GM12878 (cell line): Measurements from ENCODE around the gene SHISA7. TPM values are rescaled to one million over a fixed set of nuclear protein-coding genes. Genes with fewer than 3 reads are reported as not detected.

Experiments
- ATAC-seq: fragments of 200-7000 bp; cut with Tn5 transposase; 3 replicates; pipeline ENCODE4 v1.9.1; 2020; ENCODE audit warnings: mild to moderate bottlenecking, moderate library complexity
- BruUV-seq: library from RNA; stranded (reverse); fragments of 400-500 nt; replicated peaks from 2 replicates; lab custom pipeline; 2021; lab: Mats Ljungman, UMichigan
- CTCF ChIA-PET: fragments of 300-600 bp; sonication (Branson Sonifier 250); formaldehyde crosslinking; extraction: SDS; loops from one replicate; lab custom pipeline; 2021; ENCODE audit warnings: inconsistent platforms; lab: Yijun Ruan, JAX
- POLR2A ChIA-PET: fragments of 350-600 bp; formaldehyde crosslinking; extraction: SDS; loops from one replicate; lab custom pipeline; 2021; ENCODE audit warnings: inconsistent platforms; lab: Charles Lee
- RAD21 ChIA-PET: fragments of 300-600 bp; sonication (Branson Sonifier 250); formaldehyde crosslinking; loops from one replicate; lab custom pipeline; 2023; ENCODE audit warnings: antibody characterized with exemption; ENCODE audit not compliant: unreplicated experiment; lab: Charles Lee
- SMC1A ChIA-PET: fragments of 300-600 bp; sonication (Branson Sonifier 250); formaldehyde crosslinking; loops from one replicate; lab custom pipeline; 2023; ENCODE audit not compliant: unreplicated experiment, uncharacterized antibody; lab: Charles Lee
- DNase-seq: peaks from one replicate; pipeline ENCODE4 v3.0.0-alpha.2; 2011; ENCODE audit warnings: low read depth, low spot score
- FAIRE-seq: peaks from 3 replicates; lab custom pipeline; 2011; peaks lifted over from hg19 to GRCh38; lab: Jason Lieb, UNC
- H2AFZ ChIP-seq: 2 replicates; pipeline ENCODE4 v1.6.0; 2011; ENCODE audit warnings: low read depth, low read length, control low read depth; ENCODE audit not compliant: control insufficient read depth
- H3K27ac ChIP-seq: 2 replicates; pipeline ENCODE4 v1.5.1; 2011; ENCODE audit warnings: control low read depth; ENCODE audit not compliant: control insufficient read depth, insufficient read depth
- H3K27me3 ChIP-seq, 2 experiments: replicated peaks in 1 of 2; 2 replicates each; pipeline versions ENCODE4 v1.6.0 to v1.6.1; 2011; ENCODE audit warnings: low read length in 1 of 2; ENCODE audit not compliant: control insufficient read depth in 2 of 2, insufficient read depth in 2 of 2
- H3K36me3 ChIP-seq, 2 experiments: 2 replicates each; pipeline ENCODE4 v1.5.1; 2011; ENCODE audit warnings: low read length in 1 of 2; ENCODE audit not compliant: control insufficient read depth in 2 of 2, insufficient read depth in 2 of 2
- H3K4me1 ChIP-seq: 2 replicates; pipeline ENCODE4 v1.6.1; 2011; ENCODE audit warnings: mild to moderate bottlenecking, low read length, moderate library complexity, mixed read lengths; ENCODE audit not compliant: control insufficient read depth, insufficient read depth
- H3K4me2 ChIP-seq: 2 replicates; pipeline ENCODE4 v1.6.0; 2011; ENCODE audit warnings: control low read depth; ENCODE audit not compliant: control insufficient read depth, insufficient read depth
- H3K4me3 ChIP-seq: fragments of 200-600 bp; sonication (generic); 2 replicates; pipeline ENCODE4 v1.5.1; 2016
- H3K79me2 ChIP-seq: 2 replicates; pipeline ENCODE4 v1.6.0; 2011; ENCODE audit warnings: low read length; ENCODE audit not compliant: control insufficient read depth, insufficient read depth
- H3K9ac ChIP-seq: 2 replicates; pipeline ENCODE4 v1.8.0; 2011; ENCODE audit warnings: low read length, control low read depth, mixed read lengths; ENCODE audit not compliant: control insufficient read depth, insufficient read depth
- H3K9me3 ChIP-seq: replicated peaks from 3 replicates; pipeline ENCODE4 v1.5.1; 2011; ENCODE audit warnings: mild to moderate bottlenecking, low read length; ENCODE audit not compliant: control insufficient read depth, insufficient read depth
- H4K20me1 ChIP-seq: 2 replicates; pipeline ENCODE4 v1.6.0; 2011; ENCODE audit not compliant: control insufficient read depth, insufficient read depth
- CBFB ChIP-seq: IDR thresholded peaks from 2 replicates; pipeline ENCODE4 v1.6.1; 2016; ENCODE audit warnings: antibody characterized with exemption, low read depth
- CHD2 ChIP-seq: IDR thresholded peaks from 2 replicates; pipeline ENCODE4 v1.6.1; 2011; ENCODE audit warnings: low read depth, low read length, improper control_type of control experiment, borderline replicate concordance
- CREM ChIP-seq: IDR thresholded peaks from 2 replicates; pipeline ENCODE4 v1.6.1; 2014; ENCODE audit warnings: antibody characterized with exemption, low read depth
- EGR1 ChIP-seq, 2 experiments: IDR thresholded peaks; 1 replicate in 1 of 2; 2 replicates in 1 of 2; pipeline ENCODE4 v1.6.1; 2011 to 2012; ENCODE audit warnings: low read depth in 2 of 2, low read length in 2 of 2, borderline replicate concordance in 1 of 2, mild to moderate bottlenecking in 1 of 2, moderate library complexity in 1 of 2
- EZH2 ChIP-seq: IDR thresholded peaks from 2 replicates; pipeline ENCODE4 v1.6.1; 2012; ENCODE audit warnings: low read depth, mild to moderate bottlenecking, control low read depth, inconsistent platforms, low read length, borderline replicate concordance; ENCODE audit not compliant: control insufficient read depth
- GATAD2B ChIP-seq: fragments of 450-650 bp; conservative IDR thresholded peaks from 2 replicates; pipeline ENCODE4 v1.6.1; 2017; ENCODE audit warnings: low read depth, mild to moderate bottlenecking, moderate library complexity
- HDGF ChIP-seq: fragments of 450-650 bp; IDR thresholded peaks from 2 replicates; pipeline ENCODE4 v1.6.1; 2016; ENCODE audit warnings: antibody characterized with exemption
- LARP7 ChIP-seq: fragments of 450-650 bp; IDR thresholded peaks from 2 replicates; pipeline ENCODE4 v1.6.1; 2017; ENCODE audit warnings: mild to moderate bottlenecking
- NFYA ChIP-seq: IDR thresholded peaks from 2 replicates; pipeline ENCODE4 v1.6.1; 2011; ENCODE audit warnings: low read depth, mild to moderate bottlenecking, low read length, improper control_type of control experiment, borderline replicate concordance
- NFYB ChIP-seq: IDR thresholded peaks from 2 replicates; pipeline ENCODE4 v1.6.1; 2011; ENCODE audit warnings: low read depth, mild to moderate bottlenecking, low read length, improper control_type of control experiment, moderate library complexity; ENCODE audit not compliant: insufficient read depth
- NR2C1 ChIP-seq: fragments of 450-650 bp; IDR thresholded peaks from 2 replicates; pipeline ENCODE4 v1.6.1; 2017; ENCODE audit warnings: antibody characterized with exemption, mild to moderate bottlenecking, moderate library complexity
- NRF1 ChIP-seq: conservative IDR thresholded peaks from 2 replicates; pipeline ENCODE4 v1.6.1; 2011; ENCODE audit warnings: mild to moderate bottlenecking, low read depth, low read length, improper control_type of control experiment
- POLR2A ChIP-seq: IDR thresholded peaks from 2 replicates; pipeline ENCODE4 v1.6.1; 2011; ENCODE audit warnings: low read depth, mild to moderate bottlenecking, low read length
- POU2F2 ChIP-seq: IDR thresholded peaks from 3 replicates; pipeline ENCODE4 v1.6.1; 2011; ENCODE audit warnings: low read depth, mild to moderate bottlenecking, low read length, borderline replicate concordance
- SP1 ChIP-seq: IDR thresholded peaks from one replicate; pipeline ENCODE4 v1.6.1; 2011; ENCODE audit warnings: low read depth, low read length
- SREBF1 ChIP-seq: IDR thresholded peaks from 2 replicates; pipeline ENCODE4 v1.6.1; 2012; ENCODE audit warnings: mild to moderate bottlenecking, low read length
- ZBTB4 ChIP-seq: fragments of 450-650 bp; formaldehyde crosslinking; IDR thresholded peaks from 2 replicates; pipeline ENCODE4 v1.4.0; 2022; ENCODE audit warnings: mild to moderate bottlenecking, moderate library complexity
- ZNF207 ChIP-seq: fragments of 450-650 bp; IDR thresholded peaks from 2 replicates; pipeline ENCODE4 v1.6.1; 2014; ENCODE audit warnings: antibody characterized with exemption, mild to moderate bottlenecking, borderline replicate concordance
- WGBS: methylation state at CpG from one replicate; pipeline ENCODE4 v1.1.6; 2016; ENCODE audit warnings: low lambda C conversion rate; ENCODE audit not compliant: insufficient replicate concordance, insufficient coverage; ENCODE audit errors: missing lambda C conversion rate; 5-methylcytosine and 5-hydroxymethylcytosine counted together
- in situ Hi-C: fragments of 300-500 bp; cut with MboI; formaldehyde crosslinking; loops from 9 replicates; pipeline ENCODE4 v1.14.3; 2018; ENCODE audit warnings: mixed read lengths
- intact Hi-C: fragments of 100-400 bp; cut with micrococcal nuclease; formaldehyde crosslinking; loops from one replicate; pipeline ENCODE4 v1.14.2; 2022; ENCODE audit not compliant: unreplicated experiment
- polyA plus RNA-seq, 11 experiments: library from polyadenylated mRNA; depleted of rRNA in 4 of 11; unstranded in 6 of 11; stranded (reverse) in 5 of 11; fragments of >200 nt; fragmentation: Nextera tagmentation in 4 of 11; fragmentation: Illumina TruSeq in 1 of 11; extraction: Ambion mirVana in 4 of 11; extraction: Trizol in 1 of 11; gene quantifications; 1 replicate in 1 of 11; 2 replicates in 10 of 11; pipeline versions ENCODE4 v1.2.1 to v1.2.3, GENCODE V29; 2011 to 2016; ENCODE audit warnings: inconsistent platforms in 2 of 11, missing spikeins in 2 of 11, low read depth in 1 of 11
- total RNA-seq, 4 experiments: library from RNA; depleted of rRNA in 3 of 4; stranded (reverse); fragments of >200 nt in 3 of 4; fragmentation: Illumina TruSeq in 1 of 4; extraction: Trizol in 1 of 4; gene quantifications; 2 replicates each; pipeline versions ENCODE4 v1.2.1 to v1.2.3, GENCODE V29; 2013 to 2021

Gene SHISA7
- total and polyA plus RNA-seq, 10 of the 15 experiments (the other 5 are each of a cell fraction or from before 2014, with no cell fraction given): 0.03 TPM; not detected in 9

- TF ChIP-seq ZBTB4 (CRISPR knock-in tag): no peak
Measured at GRCh38 chr19:55477905-55478304, 34.8 kb upstream of the SHISA7 start (continued).

DNA sequence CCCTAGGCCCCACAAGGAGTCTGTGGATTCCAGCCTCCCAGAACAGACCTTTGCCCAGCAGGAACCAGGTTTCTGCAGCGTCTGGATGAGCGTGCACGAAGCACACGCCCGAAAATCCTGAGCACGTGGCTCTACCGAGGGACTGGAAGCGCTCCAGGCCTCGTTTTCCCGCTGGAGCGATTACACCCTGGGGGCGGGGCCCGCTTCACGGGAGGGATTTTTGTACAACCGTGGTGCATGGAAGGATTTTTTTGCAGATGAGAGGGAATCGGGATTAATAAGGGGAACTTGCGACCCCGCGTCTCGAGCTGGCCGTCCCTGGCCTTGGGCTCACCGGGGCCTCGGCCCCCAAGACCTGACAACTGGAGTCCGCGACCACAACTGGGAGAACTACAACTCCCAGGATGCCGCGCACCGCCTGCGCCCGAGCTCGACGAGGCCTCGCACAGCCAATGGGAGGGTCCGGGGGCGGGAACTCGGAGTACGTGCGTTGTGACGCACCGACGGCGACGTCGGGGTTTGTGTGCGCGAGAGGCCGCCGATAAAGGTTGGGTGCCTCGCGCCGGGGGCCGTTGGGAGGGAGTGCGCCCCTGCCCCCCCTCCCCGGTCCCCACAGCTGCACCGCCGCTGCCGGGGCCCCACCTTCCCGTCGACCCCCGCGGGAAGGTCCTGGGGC lies 33.1 kb upstream of the SHISA7 start, which contains the start of gene ZNF628:
TSS of gene ZNF628 (plus strand) at position 518 of the 676 bp plus-strand sequence. CDS start 3,294 bp downstream, outside the sequence.
- no TSS peak for BruUV-seq
- Histone ChIP-seq H3K27me3 (no peaks in the 10 kb centered on the region), H3K27ac (peak within 1 kb of the TSS; percentile 74), H3K9ac (peak within 1 kb of the TSS; percentile 77), H3K4me1 (peaks cover 22% of the 10 kb centered on the region), H4K20me1 (no peaks in the 10 kb centered on the region), H3K9me3 (no peaks in the 10 kb centered on the region), H3K4me3 (peak within 1 kb of the TSS; percentile 86), H3K79me2 (peaks cover 6% of the 10 kb centered on the region), H3K4me2 (peak within 1 kb of the TSS; percentile 56), H2AFZ (peak within 1 kb of the TSS; percentile 91), H3K36me3 (peaks cover 0 to under 1% of the 10 kb centered on the region in 2 experiments; a peak in 1 of 4 replicates)
- peak; percentile 97 for ATAC-seq
- intact Hi-C loops: no loop called here
- under 1% methylated on average over 46 of the region's 61 CpGs for WGBS
- DNase-seq: peak; percentile 83
- SMC1A ChIA-PET: interaction anchor here (0.8 to 1.4 kb wide), 9 partner anchors 9 to 161 kb away, joined by 3 to 9 read pairs (median 4); partner anchors contain the start of genes FIZ1, ISOC2, NAT14 and ZNF524
- POLR2A ChIA-PET: interaction anchor here (0.6 to 2.4 kb wide), 17 partner anchors 9 to 260 kb away, joined by 3 to 14 read pairs (median 5); partner anchors contain the start of genes HSPBP1, ISOC2, KMT5C and PPP6R1
- peak; percentile 86 for FAIRE-seq
- in situ Hi-C loops: no loop called here
- RAD21 ChIA-PET: interaction anchor here (1.1 to 2.1 kb wide), 11 partner anchors 9 to 1339 kb away, joined by 3 to 21 read pairs (median 6); partner anchors contain the start of genes CCDC106, CNOT3, FIZ1 and HSPBP1
- CTCF ChIA-PET: interaction anchor here (0.6 to 3.7 kb wide), 9 partner anchors 9 to 215 kb away, joined by 3 to 34 read pairs (median 5); partner anchors contain the start of genes ISOC2, KMT5C and NAT14
- TF ChIP-seq NFYA (no peak), POU2F2 (0 out of 3 replicates have a peak, but pooled peaks have one; percentile 40), HDGF (no peak), CHD2 (peak; percentile 94), SREBF1 (peak; percentile 79), NRF1 (0 out of 2 replicates have a peak, but pooled peaks have one; percentile 22), LARP7 (peak; percentile 85), NFYB (peak; percentile 95), NR2C1 (no peak; the same call in none of the 2 replicates), ZNF207 (peak; percentile 31; the same call in 1 of the 2 replicates), POLR2A (peak; percentile 75), CREM (peak; percentile 98), CBFB (peak; percentile 73; the same call in 1 of the 2 replicates), SP1 (peak; percentile 89), EGR1 (IDR thresholded peaks at IDR 0.05; ENCODE audit: borderline replicate concordance in 1 of 2, low read depth in 2 of 2, low read length in 2 of 2) (peak; percentile 69 to 99; a peak in 2 of 3 replicates), GATAD2B (peak; percentile 57), EZH2 (no peak)
